Muscle layer of colon (tissue), 2 donors: ENCODE data around the gene DCAF5.

Experiments used
- H3K27ac ChIP-seq: one replicate; pipeline ENCODE4 v1.7.0; 2013; ENCODE audit warnings: low read depth, mild to moderate bottlenecking, low read length, moderate library complexity
- H3K27me3 ChIP-seq, 2 donors: one replicate each; pipeline ENCODE4 v1.7.0; 2013; ENCODE audit warnings: low read length in 2 of 2, mild to moderate bottlenecking in 2 of 2; ENCODE audit not compliant: insufficient read depth in 2 of 2, control insufficient read depth in 1 of 2
- H3K36me3 ChIP-seq: one replicate; pipeline ENCODE4 v1.7.0; 2013; ENCODE audit warnings: mild to moderate bottlenecking, low read length; ENCODE audit not compliant: insufficient read depth
- H3K4me1 ChIP-seq: one replicate; pipeline ENCODE4 v1.7.0; 2013; ENCODE audit warnings: mild to moderate bottlenecking, low read length; ENCODE audit not compliant: insufficient read depth
- H3K4me3 ChIP-seq, 2 donors: one replicate each; pipeline ENCODE4 v1.7.0; 2013; ENCODE audit warnings: low read length in 2 of 2, low read depth in 1 of 2, mild to moderate bottlenecking in 1 of 2, moderate library complexity in 1 of 2
- H3K9ac ChIP-seq: one replicate; pipeline ENCODE4 v1.7.0; 2013; ENCODE audit warnings: low read length
- H3K9me3 ChIP-seq: one replicate; pipeline ENCODE4 v1.7.0; 2013; ENCODE audit warnings: mild to moderate bottlenecking, low read length
- donor health status: abdominal sarcoma.
- donor health status: Adenocarcinoma of cecum.

The DCAF5 gene

DNA sequence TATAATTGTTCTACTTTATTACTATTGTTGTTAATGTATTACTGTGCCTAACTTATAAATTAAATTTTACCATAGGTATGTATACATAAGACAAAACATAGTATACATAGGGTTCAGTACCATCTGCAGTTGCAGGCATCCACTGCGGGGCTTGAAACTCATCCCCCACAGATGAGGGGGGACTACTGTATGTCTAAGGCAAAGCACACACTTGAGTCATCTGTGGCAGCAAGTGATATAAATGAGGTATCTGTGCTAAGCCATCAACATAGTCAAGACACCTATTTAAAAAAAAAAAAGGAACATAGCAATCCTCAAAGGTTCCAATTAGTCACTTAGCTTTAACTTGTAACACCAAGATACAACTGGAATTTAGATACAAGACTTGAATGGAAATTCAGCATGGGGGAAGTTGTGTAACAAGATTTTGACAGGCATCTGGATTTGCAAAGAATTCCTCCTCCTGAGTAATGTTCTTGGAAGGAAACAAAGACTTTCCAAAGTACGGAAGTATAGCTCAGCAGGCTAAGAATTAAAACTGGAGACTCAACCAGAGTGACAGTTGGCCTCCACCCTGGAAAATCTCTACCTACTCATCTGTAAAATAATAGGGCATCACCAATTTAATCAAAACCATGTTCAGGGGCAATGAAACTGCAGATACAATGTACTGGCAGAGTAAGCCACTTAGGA is 14.9 kb downstream of the DCAF5 start:
- H3K27ac ChIP-seq: peak overlapping the region; percentile 57

DNA sequence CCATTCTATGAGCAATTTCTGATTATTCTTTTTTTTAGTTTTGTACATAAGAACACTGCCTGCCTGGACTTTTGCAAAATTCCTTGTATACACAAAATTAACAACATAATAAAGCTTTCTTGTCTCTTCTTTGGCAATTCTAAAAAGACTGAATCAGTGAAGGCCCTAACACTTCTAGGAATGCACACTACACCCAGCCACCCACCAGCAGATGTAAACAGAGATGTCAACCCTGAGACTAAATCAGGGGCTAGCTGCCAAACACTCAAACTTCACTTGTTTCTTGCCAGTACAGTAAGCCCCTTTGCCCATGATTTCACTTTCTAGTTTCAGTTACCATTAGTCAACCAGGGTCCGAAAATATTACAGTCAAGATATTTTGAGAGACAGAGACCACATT is 15.5 kb downstream of the DCAF5 start:
- Histone ChIP-seq H3K36me3 (no peaks in the 10 kb centered on the region), H3K9me3 (no peaks in the 10 kb centered on the region), H3K4me1 (peaks cover 42% of the 10 kb centered on the region), H3K9ac (no peak overlapping the region), H3K4me3 (no peak overlapping the region), H3K27me3 (no peaks in the 10 kb centered on the region), H3K27ac (peak overlapping the region; percentile 30)

More for the DNA sequence above, 14.9 kb downstream of the DCAF5 start:
- Histone ChIP-seq H3K9me3 (no peaks in the 10 kb centered on the region), H3K9ac (no peak overlapping the region), H3K36me3 (no peaks in the 10 kb centered on the region), H3K4me3 (no peak overlapping the region), H3K27me3 (no peaks in the 10 kb centered on the region), H3K4me1 (peaks cover 36% of the 10 kb centered on the region)

DNA sequence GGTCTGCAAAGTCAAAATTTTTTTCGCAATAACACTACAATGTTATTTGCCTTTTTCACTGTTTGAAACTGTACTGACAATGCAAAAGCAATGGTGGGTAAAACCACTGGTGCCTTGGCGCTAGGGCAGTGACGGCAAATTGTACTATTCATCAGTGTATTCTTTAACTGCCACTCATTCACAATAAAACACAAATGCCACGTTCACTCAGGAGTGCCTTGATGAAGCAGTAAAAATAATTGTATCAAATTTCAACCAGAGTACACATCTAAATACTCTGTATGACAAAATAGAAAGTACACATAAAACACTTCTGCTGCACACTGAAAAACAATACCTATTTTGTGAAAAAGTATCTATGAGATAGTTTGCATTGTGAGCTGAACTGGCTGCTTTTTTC is 17.8 kb downstream of the DCAF5 start:
- Histone ChIP-seq H3K9ac (no peak overlapping the region), H3K27me3 (no peaks in the 10 kb centered on the region), H3K9me3 (no peaks in the 10 kb centered on the region), H3K4me3 (no peak overlapping the region), H3K36me3 (no peaks in the 10 kb centered on the region), H3K27ac (no peak overlapping the region), H3K4me1 (peaks cover 58% of the 10 kb centered on the region)

GRCh38 chr14:69133206-69134125 is 19.5 kb downstream of the DCAF5 start:
- H3K36me3 ChIP-seq: no peaks in the 10 kb centered on the region
- H3K4me1 ChIP-seq: peaks cover 65% of the 10 kb centered on the region
- H3K9me3 ChIP-seq: no peaks in the 10 kb centered on the region
- H3K27ac ChIP-seq: no peak overlapping the region
- H3K27me3 ChIP-seq: no peaks in the 10 kb centered on the region
- no peak overlapping the region for H3K4me3 ChIP-seq
- no peak overlapping the region for H3K9ac ChIP-seq

DNA sequence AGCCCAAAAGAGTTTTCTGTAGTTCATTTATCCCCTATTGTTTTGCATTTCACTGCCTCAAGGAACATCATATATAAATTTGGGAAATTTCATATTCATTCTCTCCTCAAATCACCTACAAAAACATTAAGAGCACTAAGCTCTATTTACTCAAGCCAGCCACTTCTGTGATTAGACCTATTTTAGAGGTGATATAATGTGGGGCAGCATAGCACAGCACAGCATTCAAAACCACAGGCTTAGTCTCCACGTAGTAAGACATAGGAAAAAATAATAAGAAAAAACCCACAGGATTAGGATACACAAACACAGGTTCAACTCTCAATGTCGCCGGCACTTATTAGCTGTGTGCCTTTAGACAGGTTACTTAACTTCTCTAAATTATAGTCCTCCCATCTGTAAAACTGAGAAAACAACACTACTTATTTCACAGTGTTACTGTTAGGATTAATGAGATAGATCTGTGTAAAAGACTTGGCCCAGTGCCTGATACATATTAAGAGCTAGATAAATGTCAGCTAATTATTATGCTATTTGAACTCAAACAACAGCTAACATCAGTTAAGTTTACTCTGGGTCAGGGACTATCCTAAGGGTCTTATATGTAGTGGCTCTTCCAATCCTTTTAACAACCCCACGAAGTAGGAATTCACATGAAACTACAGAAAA is 20.3 kb downstream of the DCAF5 start:
- H3K27ac ChIP-seq: no peak overlapping the region
- peaks cover 58% of the 10 kb centered on the region for H3K4me1 ChIP-seq
- H3K9me3 ChIP-seq: no peaks in the 10 kb centered on the region
- no peak overlapping the region for H3K9ac ChIP-seq
- H3K27me3 ChIP-seq: no peaks in the 10 kb centered on the region
- H3K4me3 ChIP-seq: no peak overlapping the region
- H3K36me3 ChIP-seq: no peaks in the 10 kb centered on the region

DNA sequence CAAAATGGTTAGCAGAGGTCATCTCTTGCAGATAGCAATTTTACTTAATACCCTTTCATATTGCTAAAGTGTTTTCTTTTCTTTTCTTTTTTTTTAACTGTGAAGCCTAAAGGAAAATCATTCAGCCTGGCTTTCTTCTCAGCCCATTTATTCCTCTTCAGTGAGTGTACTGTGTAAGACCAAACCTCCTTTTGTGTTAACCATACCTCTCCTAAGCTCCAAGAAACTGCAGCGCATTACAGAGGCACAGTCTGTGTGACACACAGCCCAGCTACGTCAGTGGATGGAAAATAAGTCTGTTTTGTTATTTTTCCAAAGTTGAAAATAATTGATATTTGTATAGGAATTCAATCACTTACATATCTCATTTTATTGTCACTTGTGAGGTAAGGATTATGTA is 21.7 kb downstream of the DCAF5 start:
- H3K9ac ChIP-seq: no peak overlapping the region
- no peak overlapping the region for H3K4me3 ChIP-seq
- no peak overlapping the region for H3K27ac ChIP-seq
- H3K27me3 ChIP-seq: no peaks in the 10 kb centered on the region
- H3K9me3 ChIP-seq: no peaks in the 10 kb centered on the region
- no peaks in the 10 kb centered on the region for H3K36me3 ChIP-seq
- H3K4me1 ChIP-seq: peaks cover 56% of the 10 kb centered on the region

- Histone ChIP-seq H3K4me3 (no peak overlapping the region), H3K36me3 (no peaks in the 10 kb centered on the region), H3K4me1 (peaks cover 58% of the 10 kb centered on the region), H3K9ac (peak overlapping the region; percentile 15), H3K27ac (peak overlapping the region; percentile 53), H3K9me3 (no peaks in the 10 kb centered on the region), H3K27me3 (no peaks in the 10 kb centered on the region)
Measured at GRCh38 chr14:69129264-69129880, 23.5 kb downstream of the DCAF5 start.

DNA sequence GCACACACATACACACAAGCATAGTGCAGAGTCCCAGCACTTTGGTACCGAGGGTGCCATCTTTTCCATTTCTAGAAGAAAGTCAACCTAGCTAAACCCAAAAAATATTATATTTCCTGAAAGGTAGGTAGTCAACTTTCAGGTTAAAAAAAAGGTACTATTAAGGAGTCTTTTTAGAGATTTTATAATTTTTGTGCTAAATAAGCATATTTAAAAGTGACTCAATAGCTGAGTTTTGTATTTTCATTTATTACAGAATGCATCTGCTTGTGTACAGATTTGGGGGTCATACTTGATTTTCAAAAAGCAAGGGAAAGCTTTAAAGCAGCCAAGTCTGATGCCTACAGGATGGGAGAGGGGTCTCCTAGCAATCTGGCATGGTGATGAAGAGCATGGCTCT is 34.6 kb downstream of the DCAF5 start:
- no peaks in the 10 kb centered on the region for H3K4me1 ChIP-seq
- no peaks in the 10 kb centered on the region for H3K9me3 ChIP-seq
- peaks cover 52% of the 10 kb centered on the region for H3K36me3 ChIP-seq
- no peak overlapping the region for H3K4me3 ChIP-seq
- H3K27ac ChIP-seq: no peak overlapping the region
- no peak overlapping the region for H3K9ac ChIP-seq
- H3K27me3 ChIP-seq: no peaks in the 10 kb centered on the region

- Histone ChIP-seq H3K36me3 (peaks cover 52% of the 10 kb centered on the region), H3K9me3 (no peaks in the 10 kb centered on the region), H3K4me1 (no peaks in the 10 kb centered on the region), H3K4me3 (no peak overlapping the region), H3K27ac (no peak overlapping the region), H3K9ac (no peak overlapping the region), H3K27me3 (no peaks in the 10 kb centered on the region)
Measured at GRCh38 chr14:69117020-69117767, 35.7 kb downstream of the DCAF5 start.

- Histone ChIP-seq H3K27me3 (no peaks in the 10 kb centered on the region), H3K4me3 (no peak overlapping the region), H3K27ac (no peak overlapping the region), H3K9me3 (no peaks in the 10 kb centered on the region), H3K9ac (no peak overlapping the region), H3K4me1 (no peaks in the 10 kb centered on the region), H3K36me3 (peaks cover 47% of the 10 kb centered on the region)
Measured at GRCh38 chr14:69115407-69116185, 37.3 kb downstream of the DCAF5 start.
